ENCODE measurements around the gene FGFR2. TPM values are rescaled to one million over a fixed set of nuclear protein-coding genes. Genes with fewer than 3 reads are reported as not detected.
A peak's percentile ranks its signal among the peaks of the same experiment; 100 is the strongest.

FGFR2 gene
- polyA plus RNA-seq, 4 donors = 1.1 to 31.2 (median 2.6) TPM

- 93 to 96% (median 95%) methylated on average over 10 of the region's 10 CpGs for WGBS, 3 donors
- H3K4me1 ChIP-seq (ENCODE audit: control insufficient read depth in 3 of 3, insufficient read depth in 2 of 3, low read depth in 1 of 3, low read length in 2 of 3) = peaks cover 0 to 6% (median 0%) of the 10 kb centered on the region in 3 donors
- DNase-seq = no peak
- H3K27ac ChIP-seq (ENCODE audit: low read depth in 1 of 3, low read length in 2 of 3) = no peak overlapping the region
- peaks cover 0 to 4% of the 10 kb centered on the region in 2 donors for H3K9me3 ChIP-seq (ENCODE audit: control insufficient read depth in 2 of 2, insufficient read depth in 1 of 2, low read depth in 1 of 2, low read length in 1 of 2)
- no peak for FAIRE-seq
- no peak overlapping the region for H3K4me3 ChIP-seq (ENCODE audit: low read depth in 1 of 3, low read length in 3 of 3)
- no peaks in the 10 kb centered on the region for H3K27me3 ChIP-seq (ENCODE audit: control insufficient read depth in 3 of 3, insufficient read depth in 3 of 3, low read length in 3 of 3)
- peaks cover 0 to 28% (median 0%) of the 10 kb centered on the region in 3 donors for H3K36me3 ChIP-seq (ENCODE audit: control insufficient read depth in 3 of 3, insufficient read depth in 2 of 3, low read depth in 1 of 3, low read length in 3 of 3)
These were observed 46.9 kb downstream of the FGFR2 start for GRCh38 chr10:121551210-121551885.

- H3K4me3 ChIP-seq (ENCODE audit: low read depth in 1 of 3, low read length in 3 of 3) = no peak overlapping the region
- H3K36me3 ChIP-seq (ENCODE audit: control insufficient read depth in 3 of 3, insufficient read depth in 2 of 3, low read depth in 1 of 3, low read length in 3 of 3) = peaks cover 0 to 21% (median 0%) of the 10 kb centered on the region in 3 donors
- H3K9me3 ChIP-seq (ENCODE audit: control insufficient read depth in 2 of 2, insufficient read depth in 1 of 2, low read depth in 1 of 2, low read length in 1 of 2) = peaks cover 0 to under 1% of the 10 kb centered on the region in 2 donors
- no peak overlapping the region for H3K27ac ChIP-seq (ENCODE audit: low read depth in 1 of 3, low read length in 2 of 3)
- FAIRE-seq = no peak
- H3K27me3 ChIP-seq (ENCODE audit: control insufficient read depth in 3 of 3, insufficient read depth in 3 of 3, low read length in 3 of 3) = no peaks in the 10 kb centered on the region
- no peaks in the 10 kb centered on the region for H3K4me1 ChIP-seq (ENCODE audit: control insufficient read depth in 3 of 3, insufficient read depth in 2 of 3, low read depth in 1 of 3, low read length in 2 of 3)
- DNase-seq = no peak
- 93 to 100% (median 95%) methylated on average over 5 of the region's 5 CpGs for WGBS, 3 donors
These were observed 53.9 kb downstream of the FGFR2 start for GRCh38 chr10:121544301-121544869.

- FAIRE-seq = no peak
- 82 to 87% (median 85%) methylated on average over 7 of the region's 7 CpGs for WGBS, 3 donors
- Histone ChIP-seq H3K4me1 (ENCODE audit: control insufficient read depth in 3 of 3, insufficient read depth in 2 of 3, low read depth in 1 of 3, low read length in 2 of 3) (no peaks in the 10 kb centered on the region), H3K9me3 (ENCODE audit: control insufficient read depth in 2 of 2, insufficient read depth in 1 of 2, low read depth in 1 of 2, low read length in 1 of 2) (no peaks in the 10 kb centered on the region), H3K4me3 (ENCODE audit: low read depth in 1 of 3, low read length in 3 of 3) (no peak overlapping the region), H3K27ac (ENCODE audit: low read depth in 1 of 3, low read length in 2 of 3) (no peak overlapping the region), H3K36me3 (ENCODE audit: control insufficient read depth in 3 of 3, insufficient read depth in 2 of 3, low read depth in 1 of 3, low read length in 3 of 3) (peaks cover 0 to 21% (median 0%) of the 10 kb centered on the region in 3 donors), H3K27me3 (ENCODE audit: control insufficient read depth in 3 of 3, insufficient read depth in 3 of 3, low read length in 3 of 3) (no peaks in the 10 kb centered on the region)
- DNase-seq = peak in 1 of 2 donors; percentile 21
These were observed 54.7 kb downstream of the FGFR2 start for GRCh38 chr10:121543545-121543944.

- Histone ChIP-seq H3K36me3 (ENCODE audit: control insufficient read depth in 3 of 3, insufficient read depth in 2 of 3, low read depth in 1 of 3, low read length in 3 of 3) (peaks cover 0 to 13% (median 0%) of the 10 kb centered on the region in 3 donors), H3K4me3 (ENCODE audit: low read depth in 1 of 3, low read length in 3 of 3) (no peak overlapping the region), H3K9me3 (ENCODE audit: control insufficient read depth in 2 of 2, insufficient read depth in 1 of 2, low read depth in 1 of 2, low read length in 1 of 2) (no peaks in the 10 kb centered on the region), H3K27ac (ENCODE audit: low read depth in 1 of 3, low read length in 2 of 3) (no peak overlapping the region), H3K27me3 (ENCODE audit: control insufficient read depth in 3 of 3, insufficient read depth in 3 of 3, low read length in 3 of 3) (no peaks in the 10 kb centered on the region), H3K4me1 (ENCODE audit: control insufficient read depth in 3 of 3, insufficient read depth in 2 of 3, low read depth in 1 of 3, low read length in 2 of 3) (no peaks in the 10 kb centered on the region)
- DNase-seq (no peak), FAIRE-seq (no peak)
- WGBS, 3 donors = 73 to 94% (median 90%) methylated on average over 8 of the region's 8 CpGs
These were observed 56.7 kb downstream of the FGFR2 start for GRCh38 chr10:121541450-121542120.

- no peak overlapping the region for H3K27ac ChIP-seq (ENCODE audit: low read depth in 1 of 3, low read length in 2 of 3)
- FAIRE-seq (no peak), DNase-seq (no peak)
- H3K9me3 ChIP-seq (ENCODE audit: control insufficient read depth in 2 of 2, insufficient read depth in 1 of 2, low read depth in 1 of 2, low read length in 1 of 2) = no peaks in the 10 kb centered on the region
- no peaks in the 10 kb centered on the region for H3K27me3 ChIP-seq (ENCODE audit: control insufficient read depth in 3 of 3, insufficient read depth in 3 of 3, low read length in 3 of 3)
- 64 to 79% (median 77%) methylated on average over 6 of the region's 6 CpGs for WGBS, 3 donors
- no peak overlapping the region for H3K4me3 ChIP-seq (ENCODE audit: low read depth in 1 of 3, low read length in 3 of 3)
- H3K4me1 ChIP-seq (ENCODE audit: control insufficient read depth in 3 of 3, insufficient read depth in 2 of 3, low read depth in 1 of 3, low read length in 2 of 3) = no peaks in the 10 kb centered on the region
- H3K36me3 ChIP-seq (ENCODE audit: control insufficient read depth in 3 of 3, insufficient read depth in 2 of 3, low read depth in 1 of 3, low read length in 3 of 3) = peaks cover 0 to 12% (median 0%) of the 10 kb centered on the region in 3 donors
These were observed 57.4 kb downstream of the FGFR2 start for GRCh38 chr10:121540732-121541395.

GRCh38 chr10:121539786-121540185 is 58.5 kb downstream of the FGFR2 start:
- H3K4me1 ChIP-seq (ENCODE audit: control insufficient read depth in 3 of 3, insufficient read depth in 2 of 3, low read depth in 1 of 3, low read length in 2 of 3) = no peaks in the 10 kb centered on the region
- no peak for FAIRE-seq

GRCh38 chr10:121536310-121536913 is 61.8 kb downstream of the FGFR2 start:
- H3K9me3 ChIP-seq (ENCODE audit: control insufficient read depth in 2 of 2, insufficient read depth in 1 of 2, low read depth in 1 of 2, low read length in 1 of 2) = no peaks in the 10 kb centered on the region
- WGBS, 3 donors = 76 to 90% (median 83%) methylated on average over 8 of the region's 8 CpGs
- FAIRE-seq = no peak
- H3K36me3 ChIP-seq (ENCODE audit: control insufficient read depth in 3 of 3, insufficient read depth in 2 of 3, low read depth in 1 of 3, low read length in 3 of 3) = peaks cover 0 to 18% (median 0%) of the 10 kb centered on the region in 3 donors
- DNase-seq = no peak
- no peak overlapping the region for H3K4me3 ChIP-seq (ENCODE audit: low read depth in 1 of 3, low read length in 3 of 3)
- H3K27me3 ChIP-seq (ENCODE audit: control insufficient read depth in 3 of 3, insufficient read depth in 3 of 3, low read length in 3 of 3) = no peaks in the 10 kb centered on the region
- H3K4me1 ChIP-seq (ENCODE audit: control insufficient read depth in 3 of 3, insufficient read depth in 2 of 3, low read depth in 1 of 3, low read length in 2 of 3) = peaks cover 0 to 2% (median 0%) of the 10 kb centered on the region in 3 donors
- H3K27ac ChIP-seq (ENCODE audit: low read depth in 1 of 3, low read length in 2 of 3) = no peak overlapping the region

More at GRCh38 chr10:121539786-121540185, 58.5 kb downstream of the FGFR2 start:
- Histone ChIP-seq H3K36me3 (ENCODE audit: control insufficient read depth in 3 of 3, insufficient read depth in 2 of 3, low read depth in 1 of 3, low read length in 3 of 3) (peaks cover 0 to 13% (median 0%) of the 10 kb centered on the region in 3 donors), H3K27ac (ENCODE audit: low read depth in 1 of 3, low read length in 2 of 3) (no peak overlapping the region), H3K9me3 (ENCODE audit: control insufficient read depth in 2 of 2, insufficient read depth in 1 of 2, low read depth in 1 of 2, low read length in 1 of 2) (no peaks in the 10 kb centered on the region), H3K4me3 (ENCODE audit: low read depth in 1 of 3, low read length in 3 of 3) (no peak overlapping the region), H3K27me3 (ENCODE audit: control insufficient read depth in 3 of 3, insufficient read depth in 3 of 3, low read length in 3 of 3) (no peaks in the 10 kb centered on the region)
- WGBS, 3 donors = 87 to 95% (median 88%) methylated on average over 7 of the region's 7 CpGs
- no peak for DNase-seq

- H3K27me3 ChIP-seq (ENCODE audit: control insufficient read depth in 3 of 3, insufficient read depth in 3 of 3, low read length in 3 of 3) = no peaks in the 10 kb centered on the region
- H3K27ac ChIP-seq (ENCODE audit: low read depth in 1 of 3, low read length in 2 of 3) = no peak overlapping the region
- peaks cover 0 to 8% (median 0%) of the 10 kb centered on the region in 3 donors for H3K4me1 ChIP-seq (ENCODE audit: control insufficient read depth in 3 of 3, insufficient read depth in 2 of 3, low read depth in 1 of 3, low read length in 2 of 3)
- DNase-seq = no peak
- no peaks in the 10 kb centered on the region for H3K9me3 ChIP-seq (ENCODE audit: control insufficient read depth in 2 of 2, insufficient read depth in 1 of 2, low read depth in 1 of 2, low read length in 1 of 2)
- peaks cover 0 to 18% (median 0%) of the 10 kb centered on the region in 3 donors for H3K36me3 ChIP-seq (ENCODE audit: control insufficient read depth in 3 of 3, insufficient read depth in 2 of 3, low read depth in 1 of 3, low read length in 3 of 3)
- FAIRE-seq = no peak
- 91 to 94% (median 93%) methylated on average over 8 of the region's 8 CpGs for WGBS, 3 donors
- no peak overlapping the region for H3K4me3 ChIP-seq (ENCODE audit: low read depth in 1 of 3, low read length in 3 of 3)
These were observed 62.9 kb downstream of the FGFR2 start for GRCh38 chr10:121535381-121535780.

All from small intestine (tissue), 7 donors.